DOHH2 (cell line): ENCODE data around the gene LPXN.
A peak's percentile ranks its signal among the peaks of the same experiment; 100 is the strongest.

Experiments
- H3F3A ChIP-seq: fragments of 200-600 bp; sonication (generic), shearing (Covaris generic); 2 replicates; pipeline ENCODE4 v1.6.0; 2016; ENCODE audit warnings: antibody characterized with exemption, mild to moderate bottlenecking; ENCODE audit not compliant: control insufficient read depth, insufficient read depth
- H3K27ac ChIP-seq: fragments of 200-600 bp; sonication (generic); 2 replicates; pipeline ENCODE4 v1.5.1; 2014; ENCODE audit warnings: low read depth, mild to moderate bottlenecking, low read length, moderate library complexity
- H3K27me3 ChIP-seq: fragments of 200-600 bp; sonication (generic); 2 replicates; pipeline ENCODE4 v1.6.1; 2014; ENCODE audit warnings: mild to moderate bottlenecking, low read length, mixed read lengths; ENCODE audit not compliant: control insufficient read depth
- H3K36me3 ChIP-seq: fragments of 200-600 bp; sonication (generic); 2 replicates; pipeline ENCODE4 v1.6.1; 2014; ENCODE audit warnings: mild to moderate bottlenecking, low read length, moderate library complexity, mixed read lengths; ENCODE audit not compliant: control insufficient read depth
- H3K4me1 ChIP-seq: fragments of 200-600 bp; sonication (generic); 2 replicates; pipeline ENCODE4 v1.6.1; 2014; ENCODE audit warnings: mild to moderate bottlenecking, low read length, mixed read lengths; ENCODE audit not compliant: control insufficient read depth
- H3K4me2 ChIP-seq: fragments of 200-600 bp; sonication (generic); 2 replicates; pipeline ENCODE4 v1.6.0; 2014; ENCODE audit warnings: mild to moderate bottlenecking, low read length, moderate library complexity
- H3K4me3 ChIP-seq: fragments of 200-600 bp; sonication (generic); 2 replicates; pipeline ENCODE4 v1.5.1; 2014; ENCODE audit warnings: mild to moderate bottlenecking, low read length, mixed read lengths
- H3K79me2 ChIP-seq: fragments of 200-600 bp; sonication (generic); 2 replicates; pipeline ENCODE4 v1.6.1; 2014; ENCODE audit warnings: mild to moderate bottlenecking, low read length, mixed read lengths; ENCODE audit not compliant: control insufficient read depth
- H3K9me2 ChIP-seq: fragments of 200-600 bp; sonication (generic); replicated peaks from 2 replicates; pipeline ENCODE4 v1.6.1; 2014; ENCODE audit warnings: mild to moderate bottlenecking, low read length, mixed read lengths; ENCODE audit not compliant: control insufficient read depth
- H3K9me3 ChIP-seq: fragments of 200-600 bp; sonication (generic); 2 replicates; pipeline ENCODE4 v1.6.1; 2014; ENCODE audit warnings: antibody characterized with exemption, low read length, mixed read lengths; ENCODE audit not compliant: control insufficient read depth, insufficient read depth
- H4K20me1 ChIP-seq: fragments of 200-600 bp; sonication (generic); 2 replicates; pipeline ENCODE4 v1.6.0; 2014; ENCODE audit warnings: low read depth, mild to moderate bottlenecking, antibody characterized with exemption, low read length, moderate library complexity; ENCODE audit not compliant: control insufficient read depth, insufficient read depth
- CTCF ChIP-seq: fragments of 200-600 bp; sonication (generic); IDR thresholded peaks from one replicate; pipeline ENCODE4 v1.5.1; 2014; ENCODE audit warnings: antibody characterized with exemption, mild to moderate bottlenecking, low read depth, low read length; ENCODE audit not compliant: poor library complexity, severe bottlenecking
- EZH2phosphoT487 ChIP-seq: fragments of 200-600 bp; sonication (generic); IDR thresholded peaks from 2 replicates; pipeline ENCODE4 v1.6.1; 2017; ENCODE audit warnings: borderline replicate concordance, mild to moderate bottlenecking, antibody characterized with exemption, low read length, moderate library complexity, mixed read lengths

LPXN gene

GRCh38 chr11:58591659-58592058 is 16.0 kb upstream of the LPXN start:
- Histone ChIP-seq H3K79me2 (peaks cover 99% of the 10 kb centered on the region), H3K36me3 (peaks cover 91% of the 10 kb centered on the region), H3K9me3 (no peaks in the 10 kb centered on the region), H3K4me1 (peaks cover 8% of the 10 kb centered on the region), H3F3A (no peaks in the 10 kb centered on the region; the same call in 1 of the 2 replicates), H3K4me3 (no peak overlapping the region), H4K20me1 (peaks cover 17% of the 10 kb centered on the region), H3K9me2 (no peaks in the 10 kb centered on the region), H3K27me3 (no peaks in the 10 kb centered on the region), H3K4me2 (no peak overlapping the region), H3K27ac (no peak overlapping the region)
- no peak for TF ChIP-seq CTCF
- TF ChIP-seq EZH2phosphoT487 = no peak

- Histone ChIP-seq H3F3A (no peaks in the 10 kb centered on the region), H4K20me1 (peaks cover 21% of the 10 kb centered on the region; the same call in 1 of the 2 replicates), H3K27ac (no peak overlapping the region), H3K4me2 (peak overlapping the region; percentile 9; the same call in 1 of the 2 replicates), H3K36me3 (peaks cover 92% of the 10 kb centered on the region), H3K9me2 (no peaks in the 10 kb centered on the region), H3K4me3 (peak overlapping the region; percentile 5; the same call in 1 of the 2 replicates), H3K9me3 (no peaks in the 10 kb centered on the region), H3K79me2 (peaks cover 99% of the 10 kb centered on the region), H3K4me1 (peaks cover 47% of the 10 kb centered on the region), H3K27me3 (no peaks in the 10 kb centered on the region)
- TF ChIP-seq EZH2phosphoT487 = no peak
- no peak for TF ChIP-seq CTCF
These were observed 11.3 kb upstream of the LPXN start for GRCh38 chr11:58586998-58587397.

- Histone ChIP-seq H3K27ac (no peak overlapping the region), H3K9me2 (no peaks in the 10 kb centered on the region), H3K79me2 (peaks cover 84% of the 10 kb centered on the region), H3K36me3 (peaks cover 84% of the 10 kb centered on the region), H3K4me2 (peak overlapping the region; percentile 73), H3F3A (peaks cover 5% of the 10 kb centered on the region), H3K4me3 (peak overlapping the region; percentile 86), H3K9me3 (no peaks in the 10 kb centered on the region), H3K27me3 (no peaks in the 10 kb centered on the region), H4K20me1 (peaks cover 28% of the 10 kb centered on the region), H3K4me1 (peaks cover 65% of the 10 kb centered on the region)
- TF ChIP-seq EZH2phosphoT487 = no peak
- no peak for TF ChIP-seq CTCF
These were observed 6.8 kb upstream of the LPXN start for GRCh38 chr11:58582437-58582836.
